Panc1 (cell line): ENCODE measurements around the gene SNRPA1. TPM values are rescaled to one million over a fixed set of nuclear protein-coding genes. Genes with fewer than 3 reads are reported as not detected.

Experiments
- ATAC-seq: fragments of 200-7000 bp; cut with Tn5 transposase; 2 replicates; pipeline ENCODE4 v1.9.1; 2020; ENCODE audit warnings: mild to moderate bottlenecking, moderate library complexity
- BruUV-seq: library from RNA; stranded (reverse); fragments of 400-500 nt; replicated peaks from 2 replicates; lab custom pipeline; 2021; lab: Mats Ljungman, UMichigan
- CTCF ChIA-PET: fragments of 300-600 bp; sonication (Branson Sonifier 250); formaldehyde crosslinking; loops from one replicate; lab custom pipeline; 2022; ENCODE audit warnings: antibody characterized with exemption; lab: Charles Lee
- POLR2A ChIA-PET: fragments of 300-600 bp; sonication (Branson Sonifier 250); formaldehyde crosslinking; loops from one replicate; lab custom pipeline; 2022; ENCODE audit warnings: antibody characterized with exemption; lab: Charles Lee
- DNase-seq: peaks from one replicate; pipeline ENCODE4 v3.0.0-alpha.2; 2010; ENCODE audit warnings: low read depth, low spot score
- H3K27ac ChIP-seq: 2 replicates; pipeline ENCODE4 v1.5.1; 2011; ENCODE audit warnings: mild to moderate bottlenecking, low read length, inconsistent platforms
- H3K27me3 ChIP-seq: fragments of 200-500 bp; sonication (Bioruptor generic); 2 replicates; pipeline ENCODE4 v1.6.0; 2014; ENCODE audit warnings: low read length, inconsistent platforms; ENCODE audit not compliant: control insufficient read depth, insufficient read depth
- H3K36me3 ChIP-seq: fragments of 200-500 bp; sonication (Bioruptor generic); 2 replicates; pipeline ENCODE4 v1.5.1; 2014; ENCODE audit warnings: inconsistent platforms, mild to moderate bottlenecking, low read length, moderate library complexity; ENCODE audit not compliant: control insufficient read depth, insufficient read depth
- H3K4me1 ChIP-seq: 2 replicates; pipeline ENCODE4 v1.5.1; 2011; ENCODE audit warnings: inconsistent platforms, mild to moderate bottlenecking, low read length, moderate library complexity; ENCODE audit not compliant: control insufficient read depth, insufficient read depth
- H3K4me3 ChIP-seq, 2 experiments: 2 replicates each; pipeline ENCODE4 v1.5.1; 2011 to 2012; ENCODE audit warnings: low read depth in 2 of 2, low read length in 2 of 2, mild to moderate bottlenecking in 2 of 2, inconsistent platforms in 1 of 2, moderate library complexity in 1 of 2
- H3K9me3 ChIP-seq: fragments of 200-500 bp; sonication (Bioruptor generic); 2 replicates; pipeline ENCODE4 v1.5.1; 2014; ENCODE audit warnings: low read depth, mild to moderate bottlenecking, inconsistent platforms, low read length, moderate library complexity; ENCODE audit not compliant: control insufficient read depth, insufficient read depth
- CTCF ChIP-seq: fragments of 450-650 bp; IDR thresholded peaks from 2 replicates; pipeline ENCODE4 v1.5.1; 2017; ENCODE audit warnings: mild to moderate bottlenecking
- POLR2AphosphoS5 ChIP-seq: IDR thresholded peaks from 2 replicates; pipeline ENCODE4 v1.6.1; 2012; ENCODE audit warnings: mild to moderate bottlenecking, low read depth, low read length, moderate library complexity
- REST ChIP-seq, 2 experiments: IDR thresholded peaks; 2 replicates each; pipeline ENCODE4 v1.6.1; 2011 to 2012; ENCODE audit warnings: low read depth in 2 of 2, control low read depth in 1 of 2, low read length in 1 of 2, mild to moderate bottlenecking in 1 of 2, moderate library complexity in 1 of 2; ENCODE audit not compliant: insufficient read depth in 1 of 2
- SIN3A ChIP-seq: IDR thresholded peaks from 2 replicates; pipeline ENCODE4 v1.6.1; 2012; ENCODE audit warnings: low read depth, mild to moderate bottlenecking, low read length, moderate library complexity, borderline replicate concordance; ENCODE audit not compliant: insufficient read depth
- TCF7L2 ChIP-seq: IDR thresholded peaks from 2 replicates; pipeline ENCODE4 v1.6.1; 2011; ENCODE audit warnings: mild to moderate bottlenecking, low read depth, low read length, inconsistent platforms
- in situ Hi-C: cut with HindIII; loops from 2 replicates; pipeline ENCODE4 v1.10.0; 2016; ENCODE audit warnings: low sequenced_read_pairs, low pct_unique_long_range_greater_than_20kb
- intact Hi-C: fragments of 100-400 bp; cut with micrococcal nuclease; formaldehyde crosslinking; loops from one replicate; pipeline ENCODE4 v1.10.0; 2022; ENCODE audit not compliant: unreplicated experiment
- total RNA-seq: library from RNA; stranded (reverse); gene quantifications from one replicate; pipeline ENCODE4 v1.2.1, GENCODE V29; 2021; ENCODE audit not compliant: unreplicated experiment

Gene SNRPA1
- total RNA-seq, 1 experiment from 2014 or later, result 98.0 TPM

GRCh38 chr15:101329309-101329863, 34.3 kb upstream of the SNRPA1 start:
- in situ Hi-C loops, result no loop called here
- Histone ChIP-seq H3K27me3 (no peaks in the 10 kb centered on the region), H3K36me3 (no peaks in the 10 kb centered on the region; the same call in 1 of the 2 replicates), H3K9me3 (no peaks in the 10 kb centered on the region), H3K4me3 (no peak overlapping the region), H3K27ac (no peak overlapping the region), H3K4me1 (no peaks in the 10 kb centered on the region)
- intact Hi-C loops, result no loop called here
- DNase-seq, result no peak
- CTCF ChIA-PET, result no interaction called here
- no peak for ATAC-seq
- POLR2A ChIA-PET, result no interaction called here
- TF ChIP-seq REST (IDR thresholded peaks at IDR 0.05; ENCODE audit: insufficient read depth in 1 of 2, low read depth in 2 of 2, low read length in 1 of 2) (no peak), CTCF (no peak), SIN3A (no peak), TCF7L2 (no peak), POLR2AphosphoS5 (no peak)
- no TSS peak for BruUV-seq

- intact Hi-C loops, result no loop called here
- no peaks in the 10 kb centered on the region for H3K9me3 ChIP-seq
- TF ChIP-seq TCF7L2 (no peak), SIN3A (no peak), CTCF (no peak), REST (IDR thresholded peaks at IDR 0.05; ENCODE audit: insufficient read depth in 1 of 2, low read depth in 2 of 2, low read length in 1 of 2) (no peak), POLR2AphosphoS5 (no peak)
- CTCF ChIA-PET, result no interaction called here
- no peaks in the 10 kb centered on the region for H3K4me1 ChIP-seq
- in situ Hi-C loops, result no loop called here
- H3K4me3 ChIP-seq, result no peak overlapping the region
- DNase-seq (no peak), ATAC-seq (no peak)
- H3K27me3 ChIP-seq, result no peaks in the 10 kb centered on the region
- H3K36me3 ChIP-seq, result no peaks in the 10 kb centered on the region
- no peak overlapping the region for H3K27ac ChIP-seq
- POLR2A ChIA-PET, result interaction anchor here (0.6 kb wide), 1 partner anchor 28 kb away, joined by 5 read pairs; no protein-coding TSS in a partner anchor
- BruUV-seq, result no TSS peak
Measured at GRCh38 chr15:101328001-101328400, 33.0 kb upstream of the SNRPA1 start.
